Neutrophil (primary cell): ENCODE data around the gene FZR1.

Experiments
- H3K27ac ChIP-seq: fragments of 200-600 bp; sonication (generic); 2 replicates; pipeline ENCODE4 v1.5.1; 2016; ENCODE audit warnings: mild to moderate bottlenecking, moderate library complexity
- H3K27me3 ChIP-seq: fragments of 200-600 bp; sonication (generic); 2 replicates; pipeline ENCODE4 v1.6.0; 2016; ENCODE audit warnings: mild to moderate bottlenecking
- H3K36me3 ChIP-seq: fragments of 200-600 bp; sonication (generic); 2 replicates; pipeline ENCODE4 v1.5.1; 2017
- H3K4me1 ChIP-seq, 2 experiments: fragments of 200-600 bp in 1 of 2; sonication (generic) in 1 of 2; 1 replicate in 1 of 2; 2 replicates in 1 of 2; pipeline versions ENCODE4 v1.5.1 to v1.6.1; 2013 to 2016; ENCODE audit warnings: low read depth in 1 of 2, low read length in 1 of 2, mild to moderate bottlenecking in 1 of 2, moderate library complexity in 1 of 2; ENCODE audit not compliant: control insufficient read depth in 1 of 2, insufficient read depth in 1 of 2
- H3K4me3 ChIP-seq, 2 experiments: fragments of 200-600 bp in 1 of 2; sonication (generic) in 1 of 2; 1 replicate in 1 of 2; 2 replicates in 1 of 2; pipeline ENCODE4 v1.5.1; 2013 to 2016; ENCODE audit warnings: low read depth in 1 of 2, low read length in 1 of 2, mild to moderate bottlenecking in 1 of 2, moderate library complexity in 1 of 2
- H3K9me3 ChIP-seq: fragments of 200-600 bp; sonication (generic); 2 replicates; pipeline ENCODE4 v1.5.1; 2016
- TF ChIP-seq, protein P1 (sequence below): fragments of 200-600 bp; sonication (generic); IDR thresholded peaks from 2 replicates; pipeline ENCODE4 v1.5.1; 2016; ENCODE audit warnings: antibody characterized with exemption

The FZR1 gene

DNA sequence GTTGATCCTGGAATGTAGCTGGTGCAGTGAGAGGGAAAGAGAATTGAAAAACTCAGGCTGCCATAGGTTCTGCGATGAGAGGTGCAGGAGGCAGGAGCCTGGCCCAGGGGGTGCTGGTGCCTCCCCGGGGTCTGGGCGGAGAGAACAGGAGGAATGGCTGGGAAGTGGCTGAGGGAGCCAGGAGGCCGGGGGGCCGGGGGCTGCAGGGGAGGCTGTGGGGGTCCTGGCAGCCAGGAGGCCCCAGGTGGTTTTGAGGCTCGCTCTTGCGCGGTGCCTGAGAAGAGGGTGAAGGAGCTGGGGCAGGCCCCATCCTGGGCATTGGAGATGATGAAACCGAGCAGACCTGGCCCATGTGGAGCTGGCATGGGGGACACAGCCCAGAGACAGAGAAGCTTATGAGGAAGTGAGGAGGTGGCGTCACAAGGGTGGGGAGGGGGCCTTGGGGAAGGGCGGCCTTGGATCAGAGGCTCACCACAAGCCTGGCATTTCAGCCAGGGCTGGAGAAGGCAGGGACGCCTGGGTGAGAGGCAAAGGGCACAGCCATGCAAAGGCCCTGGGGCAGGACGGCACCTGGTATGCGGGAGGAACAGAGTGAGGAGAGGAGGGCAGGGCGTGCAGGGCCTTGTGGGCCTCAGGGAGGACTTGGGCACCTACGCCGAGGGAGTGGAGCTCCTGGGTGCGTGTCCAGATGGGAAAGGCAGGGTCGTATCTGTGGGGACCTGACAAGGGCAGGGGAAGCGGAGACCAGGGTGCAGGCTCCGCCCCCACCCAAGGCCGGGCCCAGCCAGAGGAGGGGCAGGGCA is 31.5 kb downstream of the FZR1 start:
- Histone ChIP-seq H3K27me3 (no peaks in the 10 kb centered on the region), H3K36me3 (peaks cover 68% of the 10 kb centered on the region), H3K4me3 (no peak overlapping the region), H3K4me1 (peaks cover 4 to 5% of the 10 kb centered on the region in 2 experiments), H3K27ac (peak overlapping the region; percentile 50), H3K9me3 (no peaks in the 10 kb centered on the region)
- TF ChIP-seq, protein P1, sequence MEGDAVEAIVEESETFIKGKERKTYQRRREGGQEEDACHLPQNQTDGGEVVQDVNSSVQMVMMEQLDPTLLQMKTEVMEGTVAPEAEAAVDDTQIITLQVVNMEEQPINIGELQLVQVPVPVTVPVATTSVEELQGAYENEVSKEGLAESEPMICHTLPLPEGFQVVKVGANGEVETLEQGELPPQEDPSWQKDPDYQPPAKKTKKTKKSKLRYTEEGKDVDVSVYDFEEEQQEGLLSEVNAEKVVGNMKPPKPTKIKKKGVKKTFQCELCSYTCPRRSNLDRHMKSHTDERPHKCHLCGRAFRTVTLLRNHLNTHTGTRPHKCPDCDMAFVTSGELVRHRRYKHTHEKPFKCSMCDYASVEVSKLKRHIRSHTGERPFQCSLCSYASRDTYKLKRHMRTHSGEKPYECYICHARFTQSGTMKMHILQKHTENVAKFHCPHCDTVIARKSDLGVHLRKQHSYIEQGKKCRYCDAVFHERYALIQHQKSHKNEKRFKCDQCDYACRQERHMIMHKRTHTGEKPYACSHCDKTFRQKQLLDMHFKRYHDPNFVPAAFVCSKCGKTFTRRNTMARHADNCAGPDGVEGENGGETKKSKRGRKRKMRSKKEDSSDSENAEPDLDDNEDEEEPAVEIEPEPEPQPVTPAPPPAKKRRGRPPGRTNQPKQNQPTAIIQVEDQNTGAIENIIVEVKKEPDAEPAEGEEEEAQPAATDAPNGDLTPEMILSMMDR: no peak

DNA sequence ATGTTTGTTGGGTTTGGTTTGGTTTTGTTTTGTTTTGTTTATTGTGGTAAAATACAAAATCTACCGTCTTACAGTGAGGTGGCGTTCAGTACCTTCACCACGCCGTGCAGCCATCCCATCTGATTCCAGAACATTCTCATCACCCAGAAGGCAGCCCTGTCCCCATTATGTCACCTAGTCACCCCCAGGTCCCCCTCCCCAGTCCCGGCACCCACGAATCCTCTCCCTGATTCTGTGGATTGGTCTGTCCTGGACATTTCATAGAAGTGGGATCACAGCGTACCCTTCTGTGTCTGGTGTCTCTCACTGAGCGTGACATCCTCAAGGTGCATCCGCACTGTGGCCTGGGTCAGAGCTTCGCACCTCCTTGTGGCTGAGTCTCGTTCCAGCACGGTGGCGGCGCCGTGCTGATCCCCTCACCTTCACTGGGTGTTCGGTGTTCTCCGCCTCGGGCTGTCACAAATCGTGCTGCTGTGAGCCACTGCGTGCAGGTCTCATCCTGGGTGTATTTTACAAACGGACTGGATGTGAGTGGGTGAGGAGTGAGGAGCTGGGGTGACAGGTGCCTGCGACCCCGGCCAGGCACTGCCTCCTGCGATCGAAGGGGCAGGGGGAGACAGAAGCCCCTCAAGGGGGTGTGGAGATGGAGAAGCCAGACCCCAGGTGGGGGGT is 32.3 kb downstream of the FZR1 start:
- H3K9me3 ChIP-seq: no peaks in the 10 kb centered on the region
- peak overlapping the region; percentile 50 for H3K27ac ChIP-seq
- H3K36me3 ChIP-seq: peaks cover 68% of the 10 kb centered on the region
- peaks cover 4 to 5% of the 10 kb centered on the region in 2 experiments for H3K4me1 ChIP-seq
- TF ChIP-seq, protein P1: no peak
- H3K27me3 ChIP-seq: no peaks in the 10 kb centered on the region
- no peak overlapping the region for H3K4me3 ChIP-seq

DNA sequence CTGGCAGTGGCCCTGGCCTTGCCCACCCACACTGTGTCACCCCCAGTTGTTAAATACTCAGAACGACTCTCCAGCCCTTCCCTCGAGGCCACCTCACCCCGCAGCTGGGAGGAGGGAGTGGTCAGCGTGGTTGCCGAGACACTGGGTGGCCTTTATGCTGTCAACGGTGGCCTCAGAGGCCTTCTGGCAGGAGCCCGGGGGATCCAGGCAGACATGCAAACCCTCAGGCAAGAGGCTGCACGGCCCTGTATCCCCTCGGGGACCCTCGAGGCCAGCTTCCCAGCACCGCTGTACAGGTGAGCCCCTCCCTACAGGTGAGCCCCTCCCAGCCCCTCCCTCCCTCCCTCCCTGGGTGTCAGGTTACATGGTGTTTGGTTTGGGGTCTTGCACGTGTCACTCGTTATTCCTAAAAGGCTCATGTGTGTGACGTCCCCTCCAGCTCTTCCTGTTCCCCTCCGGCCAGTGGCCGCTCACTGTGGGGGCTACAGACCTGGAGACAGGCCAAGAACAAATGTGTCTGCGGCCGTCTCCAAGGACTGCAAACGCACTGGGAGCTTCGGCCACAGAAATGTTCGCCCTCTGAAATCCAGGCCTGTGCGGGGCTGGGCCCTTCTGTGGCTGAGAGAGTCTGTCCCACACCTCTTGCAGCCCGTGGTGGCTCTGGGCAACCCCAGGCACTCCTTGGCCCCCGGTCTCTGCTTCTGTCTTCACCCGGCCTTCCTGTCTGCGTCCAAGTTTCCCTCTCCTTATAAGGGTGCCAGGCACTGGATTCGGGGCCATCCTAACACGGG is 33.0 kb downstream of the FZR1 start, which contains the start of gene TEKTIP1:
TEKTIP1 (plus strand) TSS at position 210 of the 791 bp plus-strand sequence; CDS start at position 214, 4 bp downstream.
- peaks cover 4 to 5% of the 10 kb centered on the region in 2 experiments for H3K4me1 ChIP-seq
- H3K36me3 ChIP-seq: peaks cover 68% of the 10 kb centered on the region
- TF ChIP-seq, protein P1: no peak
- H3K9me3 ChIP-seq: no peaks in the 10 kb centered on the region
- no peaks in the 10 kb centered on the region for H3K27me3 ChIP-seq
- no peak within 1 kb of the TSS for H3K4me3 ChIP-seq
- H3K27ac ChIP-seq: peak within 1 kb of the TSS; percentile 50

DNA sequence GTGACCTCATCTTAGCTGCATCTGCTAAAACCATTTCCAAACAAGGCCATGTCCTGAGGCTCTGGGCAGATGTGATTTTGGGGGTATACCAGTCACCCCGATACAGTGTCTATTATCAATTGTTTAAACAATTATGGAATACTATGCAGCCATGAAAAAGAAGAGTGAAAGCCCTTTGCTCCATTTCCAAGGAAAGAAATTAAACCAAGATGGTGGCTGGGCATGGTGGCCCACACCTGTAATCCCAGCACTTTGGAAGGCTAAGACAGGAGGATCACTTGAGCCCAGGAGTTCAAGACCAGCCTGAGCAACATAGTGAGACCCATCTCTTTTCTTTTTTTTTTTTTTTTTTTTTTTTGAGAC is 33.6 kb downstream of the FZR1 start:
- Histone ChIP-seq H3K27me3 (no peaks in the 10 kb centered on the region), H3K9me3 (no peaks in the 10 kb centered on the region), H3K4me1 (peaks cover 5 to 6% of the 10 kb centered on the region in 2 experiments), H3K4me3 (no peak overlapping the region), H3K27ac (no peak overlapping the region), H3K36me3 (peaks cover 68% of the 10 kb centered on the region)
- TF ChIP-seq, protein P1: no peak
